ENCODE results near the gene DIAPH1. TPM values are rescaled to one million over a fixed set of nuclear protein-coding genes. Genes with fewer than 3 reads are reported as not detected.

The DIAPH1 gene
- total RNA-seq, 6 experiments from 2014 or later: 105 to 119 (median 109) TPM

GRCh38 chr5:141496038-141496437, 122.8 kb downstream of the DIAPH1 start:
- Mint-ChIP-seq H3K4me1 (ENCODE audit: low read depth) (peaks cover 28% of the 10 kb centered on the region), H3K36me3 (ENCODE audit: low read depth) (peaks cover 7% of the 10 kb centered on the region), H3K27me3 (ENCODE audit: insufficient read depth) (no peaks in the 10 kb centered on the region), H3K4me3 (no peak overlapping the region), H3K9me3 (no peaks in the 10 kb centered on the region), H3K27ac (peak overlapping the region; percentile 19; the same call in 1 of the 2 replicates)
- no peak for TF ChIP-seq CTCF (IDR thresholded peaks at IDR 0.05)
- DNase-seq: no peak

- H3K27ac Mint-ChIP-seq: peak overlapping the region; percentile 19
- no peaks in the 10 kb centered on the region for H3K27me3 Mint-ChIP-seq (ENCODE audit: insufficient read depth)
- peaks cover 13% of the 10 kb centered on the region for H3K36me3 Mint-ChIP-seq (ENCODE audit: low read depth)
- no peaks in the 10 kb centered on the region for H3K9me3 Mint-ChIP-seq
- no peak for DNase-seq
- no peak for TF ChIP-seq CTCF (IDR thresholded peaks at IDR 0.05)
- H3K4me1 Mint-ChIP-seq (ENCODE audit: low read depth): peaks cover 35% of the 10 kb centered on the region
- H3K4me3 Mint-ChIP-seq: peak overlapping the region; percentile 6; the same call in 1 of the 2 replicates
Measured at GRCh38 chr5:141495453-141495811, 123.4 kb downstream of the DIAPH1 start.

GRCh38 chr5:141494761-141495452, 123.9 kb downstream of the DIAPH1 start:
- H3K27me3 Mint-ChIP-seq (ENCODE audit: insufficient read depth): no peaks in the 10 kb centered on the region
- peak overlapping the region; percentile 42; the same call in 1 of the 2 replicates for H3K4me3 Mint-ChIP-seq
- H3K36me3 Mint-ChIP-seq (ENCODE audit: low read depth): peaks cover 14% of the 10 kb centered on the region
- TF ChIP-seq CTCF (IDR thresholded peaks at IDR 0.05): no peak
- peaks cover 40% of the 10 kb centered on the region for H3K4me1 Mint-ChIP-seq (ENCODE audit: low read depth)
- no peaks in the 10 kb centered on the region for H3K9me3 Mint-ChIP-seq
- DNase-seq: no peak
- H3K27ac Mint-ChIP-seq: peak overlapping the region; percentile 83

- Mint-ChIP-seq H3K36me3 (ENCODE audit: low read depth) (peaks cover 14% of the 10 kb centered on the region), H3K27me3 (ENCODE audit: insufficient read depth) (no peaks in the 10 kb centered on the region), H3K4me1 (ENCODE audit: low read depth) (peaks cover 51% of the 10 kb centered on the region), H3K4me3 (no peak overlapping the region), H3K9me3 (no peaks in the 10 kb centered on the region), H3K27ac (peak overlapping the region; percentile 83; the same call in 1 of the 2 replicates)
- no peak for TF ChIP-seq CTCF (IDR thresholded peaks at IDR 0.05)
- peak; percentile 59 for DNase-seq
Measured at GRCh38 chr5:141493500-141494422, 125.0 kb downstream of the DIAPH1 start.

- H3K27ac Mint-ChIP-seq: no peak overlapping the region
- peaks cover 14% of the 10 kb centered on the region; the same call in 1 of the 2 replicates for H3K36me3 Mint-ChIP-seq (ENCODE audit: low read depth)
- H3K9me3 Mint-ChIP-seq: no peaks in the 10 kb centered on the region
- H3K4me3 Mint-ChIP-seq: no peak overlapping the region
- peaks cover 66% of the 10 kb centered on the region for H3K4me1 Mint-ChIP-seq (ENCODE audit: low read depth)
- no peaks in the 10 kb centered on the region for H3K27me3 Mint-ChIP-seq (ENCODE audit: insufficient read depth)
- no peak for TF ChIP-seq CTCF (IDR thresholded peaks at IDR 0.05)
- no peak for DNase-seq
Measured at GRCh38 chr5:141492168-141492885, 126.5 kb downstream of the DIAPH1 start.
